HG03575 (cell line): ENCODE measurements around the gene ABCC5.

Experiments
- ATAC-seq: cut with Tn5 transposase; IDR thresholded peaks from one replicate; pipeline ENCODE4 v1.9.1; 2021; ENCODE audit not compliant: unreplicated experiment, insufficient number of reproducible peaks, low FRiP score; ENCODE audit errors: extremely low read depth

The ABCC5 gene

DNA sequence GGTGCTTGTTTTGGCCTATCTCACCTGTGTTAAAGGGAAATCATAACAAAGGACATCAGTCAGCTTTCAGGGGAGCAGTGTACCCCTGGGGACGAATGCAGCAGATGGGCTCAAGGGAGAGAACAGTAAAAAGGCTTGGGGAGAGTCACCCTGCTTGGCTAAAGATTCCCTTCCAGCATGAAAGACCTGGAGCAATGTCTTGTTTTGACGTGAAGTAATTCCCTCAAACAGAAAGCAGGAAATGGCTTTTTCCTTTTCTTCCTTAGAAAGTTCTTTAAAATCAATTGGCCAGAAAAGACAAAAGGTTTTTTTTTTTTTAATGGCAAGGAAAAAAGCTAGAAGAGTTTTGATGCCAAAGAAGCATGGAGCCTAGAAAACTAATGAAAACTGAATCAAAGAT, 76.5 kb downstream of the ABCC5 start:
- ATAC-seq: no peak

DNA sequence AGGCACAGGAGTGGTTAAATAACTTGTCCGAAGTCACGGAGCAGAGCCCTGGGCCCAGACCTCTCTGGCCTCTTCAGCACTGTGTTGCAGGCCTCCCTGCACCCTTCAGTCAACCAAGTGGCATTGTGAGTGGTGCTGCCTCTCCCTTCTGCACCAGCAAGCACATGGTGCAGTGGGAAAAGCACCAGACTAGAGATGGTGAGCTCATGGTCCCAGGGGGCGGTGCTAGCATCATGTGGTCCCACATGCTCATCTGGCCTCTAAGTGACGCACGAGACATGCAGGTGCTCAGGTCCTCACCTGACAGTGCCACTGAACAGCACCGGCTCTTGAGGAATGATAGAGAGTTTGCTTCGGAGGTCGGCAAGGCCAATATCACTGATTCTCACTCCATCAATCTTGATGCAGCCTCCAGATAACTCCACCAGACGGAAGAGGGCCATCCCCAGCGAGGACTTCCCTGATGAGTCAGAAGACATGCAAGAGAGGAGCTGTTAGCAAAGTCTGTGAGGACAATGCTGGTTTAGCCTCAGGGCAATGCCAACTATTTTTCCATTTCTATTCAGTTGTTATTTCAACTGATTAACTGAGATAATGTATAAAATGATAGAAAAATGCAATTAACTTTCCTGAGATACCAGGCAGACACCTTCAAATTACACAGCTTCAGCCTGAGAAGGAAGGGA, 79.9 kb downstream of the ABCC5 start:
- no peak for ATAC-seq

DNA sequence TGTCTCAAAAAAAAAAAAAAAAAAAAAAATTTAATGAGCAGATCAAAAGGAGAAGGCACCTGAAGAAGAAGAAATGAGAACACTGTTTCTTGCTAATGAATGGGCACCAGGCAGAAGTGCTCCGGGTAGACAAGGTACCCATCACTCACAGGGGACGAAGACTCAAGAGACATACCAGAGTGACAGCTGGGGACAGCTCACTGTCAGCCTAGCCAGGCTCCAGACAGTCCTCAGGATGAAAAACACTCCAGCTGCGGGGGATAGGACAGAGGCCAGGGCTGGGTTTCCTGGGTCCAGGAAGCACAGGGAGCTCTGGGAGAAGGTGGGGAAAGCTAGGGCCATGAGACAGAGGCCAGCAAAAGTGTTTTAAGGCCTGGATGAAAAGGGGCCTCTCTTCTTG, 84.5 kb downstream of the ABCC5 start:
- no peak for ATAC-seq

DNA sequence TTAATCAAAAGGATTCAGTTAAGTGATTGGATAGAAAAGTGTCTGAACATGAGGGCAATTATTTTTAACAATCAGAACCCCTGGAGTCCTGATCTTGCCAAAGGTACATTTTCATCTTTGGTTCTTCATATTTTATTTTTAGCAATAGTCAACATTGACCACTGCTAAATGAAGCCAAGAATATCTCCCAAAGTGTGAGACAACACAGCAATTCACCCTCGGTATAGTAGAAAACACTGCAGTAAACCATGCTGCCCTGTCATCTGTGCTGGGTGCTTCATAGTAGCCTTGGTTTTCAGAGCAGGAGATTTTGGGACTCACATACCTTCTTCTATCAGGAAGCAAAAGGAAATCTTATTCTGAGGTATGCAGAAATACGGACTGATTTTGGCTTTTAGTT, 85.8 kb downstream of the ABCC5 start:
- no peak for ATAC-seq

DNA sequence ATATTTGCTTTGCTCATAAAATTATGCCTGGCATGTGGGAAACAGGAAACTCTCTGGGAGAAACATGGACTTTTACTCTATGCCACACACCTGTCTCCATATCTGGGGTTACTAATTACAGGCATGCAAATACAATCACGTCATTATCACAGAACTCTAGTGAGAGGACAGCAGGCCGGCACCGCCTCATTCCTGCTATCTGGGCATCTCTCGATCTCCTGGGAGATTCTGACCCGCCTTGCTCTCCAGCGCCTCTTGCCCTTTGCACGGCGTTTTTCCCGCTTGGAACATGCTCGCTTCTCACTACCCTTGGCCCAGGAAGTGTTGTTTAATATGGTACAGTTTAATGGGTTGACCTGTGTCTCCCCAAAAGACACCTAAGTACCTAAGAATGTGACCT, 87.6 kb downstream of the ABCC5 start:
- ATAC-seq: no peak

DNA sequence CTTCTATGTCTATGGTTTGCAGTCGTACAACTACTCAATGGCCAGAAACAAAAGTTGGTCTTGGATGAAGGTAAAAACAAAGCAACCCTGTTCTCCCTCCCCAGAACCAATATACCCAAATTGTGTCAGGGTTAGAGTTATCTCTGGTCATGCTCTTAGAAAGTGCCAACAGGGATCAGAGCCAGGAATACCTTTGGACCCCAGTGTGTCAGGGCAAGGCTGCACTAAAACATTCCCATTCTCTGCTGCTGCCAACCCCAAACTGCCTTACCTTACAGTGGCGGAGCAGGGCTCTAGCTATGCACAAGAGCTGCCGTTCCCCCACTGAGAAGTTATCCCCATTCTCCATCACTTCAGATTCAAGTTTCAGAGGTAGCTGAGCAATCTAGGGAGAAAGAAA, 90.6 kb downstream of the ABCC5 start:
- ATAC-seq: no peak

DNA sequence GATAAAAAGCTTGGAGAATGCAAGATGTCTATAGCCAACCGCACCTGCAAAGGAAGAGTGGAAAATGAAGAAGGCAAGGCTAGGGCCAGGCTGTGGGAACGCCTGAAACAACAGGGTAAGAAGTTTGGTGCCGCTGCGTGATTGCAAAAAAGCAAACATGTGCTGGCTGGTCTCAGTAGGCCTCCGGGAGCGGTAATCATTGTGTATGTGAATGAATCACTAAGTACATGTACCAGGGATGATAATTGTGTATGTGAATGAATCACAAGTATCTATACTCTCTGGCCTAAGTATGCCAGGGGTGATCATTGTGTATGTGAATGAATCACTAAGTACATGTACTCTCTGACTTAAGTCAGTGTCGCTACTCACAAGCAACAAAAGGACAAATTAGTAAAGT, 92.7 kb downstream of the ABCC5 start:
- ATAC-seq: no peak

DNA sequence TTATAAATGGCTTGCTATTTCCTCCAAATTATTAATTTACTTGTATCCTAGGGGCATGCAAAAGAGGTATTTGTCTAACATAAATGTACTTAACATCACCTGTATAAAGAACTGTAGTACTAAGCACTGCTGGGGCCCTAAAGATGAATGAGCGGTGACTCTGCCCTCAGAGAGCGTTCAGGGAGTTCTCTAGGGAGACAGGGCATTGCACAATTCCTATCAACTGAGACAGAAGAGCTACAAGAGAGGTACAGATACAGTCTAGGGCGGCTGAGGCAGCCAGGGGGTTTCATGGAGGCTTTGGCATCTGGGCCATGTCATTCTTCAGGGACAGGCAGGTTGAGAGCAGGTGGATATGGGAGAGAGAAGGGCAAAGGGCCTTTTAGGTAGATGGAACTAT, 93.1 kb downstream of the ABCC5 start:
- no peak for ATAC-seq

DNA sequence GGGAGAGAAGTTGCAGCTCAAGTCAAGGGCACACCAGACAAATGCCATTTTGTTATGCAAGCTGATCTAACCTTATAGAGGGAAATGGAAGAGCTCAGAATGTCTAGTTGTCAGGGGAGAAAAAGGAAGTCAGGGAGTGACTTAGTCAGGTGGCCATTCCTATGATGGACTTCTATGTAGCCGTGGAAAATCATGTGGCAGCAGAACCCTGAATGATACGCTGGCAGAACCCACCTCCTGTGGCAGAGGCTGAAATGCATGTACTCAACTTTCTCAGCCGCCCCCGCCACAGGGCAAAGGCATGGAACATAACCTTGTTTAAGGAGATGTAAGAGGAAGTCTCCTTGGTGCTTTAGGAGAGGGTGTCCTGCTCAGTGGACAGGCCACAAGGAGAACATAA, 95.3 kb downstream of the ABCC5 start:
- ATAC-seq: no peak

DNA sequence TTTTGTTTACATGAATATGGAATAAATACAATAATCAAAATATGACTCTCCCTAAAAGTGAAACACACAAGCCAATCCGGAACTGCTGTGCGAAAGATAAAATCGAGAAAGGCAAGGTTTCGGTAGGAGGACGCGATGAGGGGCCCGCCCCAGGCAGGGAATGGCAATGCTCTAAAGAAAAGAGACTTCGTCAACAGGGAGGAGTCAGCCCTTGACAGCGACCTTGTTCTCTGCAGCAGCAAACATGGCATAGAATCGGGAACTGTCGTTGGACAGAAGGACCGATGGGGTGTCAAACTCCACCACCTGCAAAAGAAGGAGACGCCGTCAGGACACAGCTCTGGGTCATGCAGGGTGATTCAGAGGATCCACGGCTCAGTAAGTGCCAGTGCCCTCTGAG, 96.6 kb downstream of the ABCC5 start:
- ATAC-seq: no peak

DNA sequence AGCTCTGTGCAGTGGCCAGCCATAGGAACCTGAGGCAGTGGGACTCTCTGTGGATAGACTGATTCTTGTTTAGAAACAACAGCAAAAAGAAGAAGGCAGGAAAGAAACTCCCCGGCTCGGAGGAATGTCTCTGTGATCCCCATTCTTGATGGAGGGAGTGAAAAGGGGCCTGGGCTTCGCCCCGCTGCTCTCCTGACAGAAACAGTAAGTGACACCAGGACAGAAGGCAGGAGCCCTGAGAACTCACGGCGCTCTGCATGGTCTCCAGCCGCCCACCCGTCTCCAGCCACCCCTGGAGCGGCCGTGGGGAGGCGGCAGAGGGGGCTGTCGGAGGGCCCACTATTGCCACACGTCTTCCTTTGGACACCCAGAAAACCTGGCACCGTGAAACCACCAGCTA, 97.3 kb downstream of the ABCC5 start:
- no peak for ATAC-seq

DNA sequence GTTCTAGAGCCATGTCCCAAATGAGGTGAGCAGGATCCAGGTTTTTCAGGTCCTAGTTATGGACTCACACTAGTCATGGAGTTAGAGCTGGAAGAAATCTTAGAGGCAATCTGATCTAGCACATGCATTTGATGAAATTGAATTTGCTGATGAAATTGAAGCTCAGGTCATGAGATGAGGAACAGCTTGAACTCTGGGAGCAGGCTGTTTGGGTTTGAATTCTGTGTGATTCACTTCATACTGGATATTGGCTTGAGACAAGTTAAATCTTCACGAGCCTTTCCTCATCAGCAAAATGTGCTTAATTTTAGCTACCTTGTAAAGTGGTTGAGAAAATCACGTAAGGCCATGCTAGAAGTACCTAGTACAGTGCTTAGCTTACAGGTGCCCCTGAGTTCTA, 99.5 kb downstream of the ABCC5 start:
- no peak for ATAC-seq

DNA sequence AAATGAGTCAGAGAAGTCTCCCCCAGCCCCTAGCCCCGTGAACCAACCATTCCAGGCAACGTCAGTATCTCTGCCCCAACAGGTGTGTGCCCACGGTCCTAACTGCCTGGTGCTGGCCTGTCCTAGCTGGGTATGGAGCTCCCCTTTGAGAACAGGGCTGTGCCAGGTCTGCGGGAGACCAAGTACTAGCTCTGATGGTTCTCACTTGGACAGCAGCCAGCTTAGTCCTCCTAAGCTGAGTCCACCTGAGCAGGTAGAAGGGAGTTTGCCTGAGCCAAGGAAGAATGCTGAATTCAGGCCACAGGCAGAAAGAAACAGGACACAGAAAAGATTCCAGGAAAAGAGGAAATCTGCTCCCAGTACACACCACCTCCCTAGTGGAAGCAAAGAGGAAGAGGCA, 99.9 kb downstream of the ABCC5 start:
- ATAC-seq: no peak

DNA sequence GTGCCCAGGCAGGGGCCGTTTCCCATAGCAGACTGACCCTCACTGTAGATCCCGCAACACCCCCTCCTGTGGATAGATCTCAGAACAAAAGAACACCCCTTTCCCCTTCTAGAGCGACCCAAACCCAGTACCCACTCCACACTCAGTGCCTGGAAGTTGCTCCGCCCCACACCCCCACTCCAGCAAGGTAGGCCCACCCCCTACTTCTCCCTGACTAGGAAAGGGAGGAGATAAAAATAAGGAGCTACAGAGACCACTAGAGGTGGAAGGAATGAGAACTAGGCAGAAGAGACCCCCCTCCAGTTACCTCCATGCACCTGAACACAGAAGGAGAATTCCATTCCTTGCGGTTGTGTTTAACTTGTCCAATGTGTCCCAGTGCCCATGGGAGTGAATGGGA, 102.8 kb downstream of the ABCC5 start:
- ATAC-seq: no peak

DNA sequence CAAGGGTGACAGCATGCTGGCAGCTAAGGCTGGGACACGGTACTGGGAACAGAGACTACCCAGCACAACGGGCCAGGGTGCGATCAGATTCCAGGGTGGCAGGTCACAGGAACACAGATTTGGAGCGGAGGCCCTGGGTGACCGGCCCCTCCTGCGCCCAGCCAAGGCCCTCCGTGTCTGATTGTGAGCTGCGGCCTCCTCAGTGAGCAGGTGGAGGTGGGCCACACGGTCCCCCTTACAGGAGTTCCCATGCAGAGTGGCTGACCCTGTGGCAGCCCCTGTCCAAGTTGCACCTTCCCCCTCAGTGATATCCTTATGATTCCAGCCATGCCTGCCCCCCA, 104.1 kb downstream of the ABCC5 start:
- no peak for ATAC-seq

DNA sequence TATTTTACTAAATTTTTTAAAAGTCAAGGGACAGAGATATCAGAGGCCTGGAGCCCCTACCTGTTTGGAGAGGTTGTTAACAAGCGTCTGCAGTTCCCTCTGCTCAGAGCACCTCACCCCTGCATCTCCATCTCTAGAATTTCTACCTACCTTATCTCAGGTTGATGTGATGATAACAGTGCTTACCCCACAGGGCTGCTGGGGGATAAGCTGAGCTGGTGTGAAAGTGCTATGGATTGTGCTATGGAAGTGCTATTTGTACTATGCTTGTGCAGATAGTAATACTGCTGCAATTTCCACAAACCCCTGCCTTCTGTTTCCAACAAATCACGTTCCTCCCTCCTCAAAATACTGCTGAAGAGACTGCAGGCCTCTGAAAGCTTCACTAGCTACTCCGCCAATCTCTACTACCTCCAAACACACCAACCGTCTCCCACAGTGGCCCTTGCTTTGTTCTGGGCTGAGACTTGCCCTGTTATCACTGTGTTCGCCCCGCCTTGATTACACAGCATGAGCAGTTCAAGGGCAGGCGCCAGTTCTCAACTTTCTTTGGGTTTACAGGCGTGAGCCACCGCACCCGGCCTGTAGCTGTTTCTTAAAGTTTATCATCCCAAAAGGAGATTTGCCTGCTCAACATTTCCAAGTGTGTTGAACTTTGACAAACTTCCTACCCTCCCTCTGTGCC, 104.6 kb downstream of the ABCC5 start:
- ATAC-seq: no peak

DNA sequence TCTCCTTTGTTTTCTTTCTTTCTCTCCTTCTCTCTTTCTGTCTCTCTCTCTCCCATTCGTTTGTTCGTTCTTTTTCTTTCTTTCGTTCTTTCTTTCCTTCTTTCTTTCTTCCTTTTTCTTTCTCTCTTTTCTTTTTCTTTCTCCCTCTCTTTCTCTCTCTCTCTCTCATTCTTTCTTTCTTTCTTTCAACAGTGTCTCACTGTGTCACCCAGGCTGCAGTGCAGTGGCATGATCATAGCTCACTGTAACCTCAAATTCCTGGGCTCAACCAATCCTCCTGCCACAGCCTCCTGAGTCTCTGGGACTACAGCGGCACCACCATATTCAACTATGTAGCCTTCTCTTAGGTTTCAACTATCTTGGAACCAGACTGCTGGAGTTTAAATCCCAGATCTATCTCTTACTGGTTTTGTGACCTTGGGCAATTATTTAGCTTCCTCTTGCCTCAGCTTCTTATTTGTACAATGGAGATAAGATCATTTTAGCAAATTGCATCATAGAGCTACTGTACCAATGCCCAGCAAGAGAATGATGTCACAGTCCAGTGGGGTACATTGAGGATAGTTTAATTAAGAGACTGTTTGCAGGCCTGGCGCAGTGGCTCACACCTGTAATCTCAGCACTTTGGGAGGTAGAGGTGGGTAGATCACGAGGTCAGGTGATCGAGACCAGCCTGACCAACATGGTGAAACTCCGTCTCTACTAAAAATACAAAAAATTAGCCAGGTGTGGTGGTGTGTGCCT, 105.7 kb downstream of the ABCC5 start:
- no peak for ATAC-seq

DNA sequence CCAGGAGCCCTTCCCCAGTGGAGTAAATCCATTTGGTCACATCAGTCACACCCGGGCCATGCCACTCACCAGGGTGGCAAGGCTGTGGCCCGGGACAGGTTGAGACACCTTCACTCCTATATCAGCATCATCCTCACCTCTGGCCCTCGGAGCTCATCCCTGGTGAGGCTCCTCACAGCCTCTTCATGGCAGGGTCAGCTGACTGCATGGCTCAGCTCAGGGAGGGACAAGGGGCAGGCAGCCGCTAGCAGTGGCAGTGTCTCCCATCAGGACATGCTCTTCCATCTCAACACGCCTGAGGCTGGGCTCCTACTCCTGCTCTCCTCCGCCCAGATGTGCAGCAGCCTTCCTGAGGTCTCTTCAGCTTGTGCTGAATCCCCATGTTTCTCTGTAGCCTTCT, 106.6 kb downstream of the ABCC5 start:
- ATAC-seq: no peak

DNA sequence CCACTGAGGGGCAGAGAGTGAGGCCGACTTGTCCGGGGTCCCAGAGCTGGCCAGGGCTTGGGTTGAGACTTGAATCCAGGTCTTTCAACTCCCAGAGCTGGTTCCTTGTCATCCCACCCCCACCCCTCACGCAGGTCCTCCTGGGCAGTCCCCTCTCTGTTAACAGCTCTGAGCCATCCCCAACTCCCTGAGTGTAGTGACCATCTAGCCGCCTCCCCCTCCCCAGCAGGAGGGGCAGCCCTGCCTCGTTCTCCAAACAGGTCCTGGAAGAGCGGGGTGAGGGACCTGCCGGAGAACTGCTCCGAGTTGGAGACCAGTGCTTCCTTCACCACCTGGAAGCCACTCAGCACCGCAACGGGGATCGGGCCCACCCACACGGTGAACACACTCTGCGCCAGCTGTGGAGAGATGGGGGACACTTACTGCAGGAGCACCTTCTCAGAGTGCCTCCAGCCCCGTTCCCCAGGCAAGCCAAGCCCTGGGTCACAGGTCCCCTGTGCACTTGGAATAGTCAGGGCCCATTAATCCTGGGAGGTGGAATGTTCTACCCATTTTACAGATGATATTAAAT, 108.6 kb downstream of the ABCC5 start:
- no peak for ATAC-seq

DNA sequence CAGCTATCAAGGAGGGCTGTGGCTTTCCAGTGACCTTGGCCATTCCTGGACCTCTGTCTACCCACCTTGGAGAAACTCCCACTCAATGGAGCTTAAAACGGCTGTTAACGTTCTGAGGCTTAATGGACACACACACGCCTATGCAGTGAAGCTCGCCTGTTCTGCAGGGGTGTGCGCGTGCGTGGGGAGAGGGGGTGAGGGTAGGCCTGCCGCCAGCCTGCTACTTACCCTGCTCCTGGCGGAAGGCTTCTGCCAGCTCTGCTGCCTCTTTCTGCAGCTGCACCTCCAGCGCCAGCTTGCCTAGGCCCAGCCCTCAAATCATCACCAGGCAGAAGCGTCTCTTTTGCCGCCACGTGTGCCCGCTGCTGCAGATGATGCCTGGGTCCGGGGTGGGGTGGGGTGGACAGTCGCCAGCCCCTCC, 109.8 kb downstream of the ABCC5 start:
- no peak for ATAC-seq
